Progenitor cell of endocrine pancreas (in vitro differentiated cells): ENCODE results near the gene HIVEP3. TPM values are rescaled to one million over a fixed set of nuclear protein-coding genes. Genes with fewer than 3 reads are reported as not detected.

Experiments
- DNase-seq: peaks from one replicate; pipeline ENCODE4 v3.0.0; 2021; ENCODE audit warnings: low spot score; ENCODE audit not compliant: unreplicated experiment
- H3K27ac Mint-ChIP-seq: 2 replicates; pipeline ENCODE4 v1.8.0; 2021; ENCODE audit warnings: mild to moderate bottlenecking, moderate library complexity, mixed read lengths
- H3K27me3 Mint-ChIP-seq: 2 replicates; pipeline ENCODE4 v1.8.0; 2021; ENCODE audit warnings: mixed read lengths
- H3K36me3 Mint-ChIP-seq: 2 replicates; pipeline ENCODE4 v1.8.0; 2022; ENCODE audit warnings: mixed read lengths; ENCODE audit not compliant: insufficient read depth
- H3K4me1 Mint-ChIP-seq: 2 replicates; pipeline ENCODE4 v1.8.0; 2021; ENCODE audit warnings: low read depth, mixed read lengths
- H3K4me3 Mint-ChIP-seq: 2 replicates; pipeline ENCODE4 v1.8.0; 2021; ENCODE audit warnings: low read depth, mild to moderate bottlenecking, moderate library complexity, mixed read lengths
- H3K9me3 Mint-ChIP-seq: 2 replicates; pipeline ENCODE4 v1.8.0; 2021; ENCODE audit warnings: low read depth, mixed read lengths
- CTCF ChIP-seq: fragments of 200-600 bp; sonication (generic); IDR thresholded peaks from one replicate; pipeline ENCODE4 v1.5.0; 2021; ENCODE audit warnings: antibody characterized with exemption, mild to moderate bottlenecking; ENCODE audit not compliant: unreplicated experiment
- total RNA-seq: library from RNA; stranded (reverse); gene quantifications from 2 replicates; pipeline ENCODE4 v1.2.1, GENCODE V29; 2021

Gene HIVEP3
- total RNA-seq, 1 donor from 2014 or later: 1.1 TPM

- no peaks in the 10 kb centered on the region for H3K4me1 Mint-ChIP-seq
- no peaks in the 10 kb centered on the region for H3K9me3 Mint-ChIP-seq
- peaks cover 15% of the 10 kb centered on the region for H3K27me3 Mint-ChIP-seq
- H3K4me3 Mint-ChIP-seq: no peak overlapping the region
- no peaks in the 10 kb centered on the region for H3K36me3 Mint-ChIP-seq
- H3K27ac Mint-ChIP-seq: no peak overlapping the region
- TF ChIP-seq CTCF: no peak
- DNase-seq: no peak
Observed at GRCh38 chr1:41740630-41741239, 178.0 kb downstream of the HIVEP3 start.

- Mint-ChIP-seq H3K4me3 (no peak overlapping the region), H3K36me3 (no peaks in the 10 kb centered on the region), H3K9me3 (no peaks in the 10 kb centered on the region), H3K27ac (no peak overlapping the region), H3K27me3 (peaks cover 18% of the 10 kb centered on the region), H3K4me1 (no peaks in the 10 kb centered on the region)
- DNase-seq: no peak
- TF ChIP-seq CTCF: no peak
Observed at GRCh38 chr1:41740058-41740457, 178.7 kb downstream of the HIVEP3 start.

GRCh38 chr1:41739061-41739955 is 179.4 kb downstream of the HIVEP3 start:
- no peak for TF ChIP-seq CTCF
- Mint-ChIP-seq H3K9me3 (no peaks in the 10 kb centered on the region), H3K27me3 (peaks cover 20% of the 10 kb centered on the region), H3K4me1 (no peaks in the 10 kb centered on the region), H3K27ac (no peak overlapping the region), H3K4me3 (no peak overlapping the region), H3K36me3 (no peaks in the 10 kb centered on the region)
- DNase-seq: no peak

- no peak overlapping the region for H3K4me3 Mint-ChIP-seq
- TF ChIP-seq CTCF: no peak
Observed at GRCh38 chr1:41738475-41738874, 180.2 kb downstream of the HIVEP3 start.

GRCh38 chr1:41738006-41738405 is 180.7 kb downstream of the HIVEP3 start:
- Mint-ChIP-seq H3K36me3 (no peaks in the 10 kb centered on the region), H3K9me3 (no peaks in the 10 kb centered on the region), H3K27me3 (peaks cover 18% of the 10 kb centered on the region), H3K27ac (no peak overlapping the region), H3K4me3 (no peak overlapping the region), H3K4me1 (no peaks in the 10 kb centered on the region)
- TF ChIP-seq CTCF: no peak
- DNase-seq: no peak

More at GRCh38 chr1:41738475-41738874, 180.2 kb downstream of the HIVEP3 start:
- Mint-ChIP-seq H3K4me1 (no peaks in the 10 kb centered on the region), H3K36me3 (no peaks in the 10 kb centered on the region), H3K27me3 (peaks cover 18% of the 10 kb centered on the region), H3K9me3 (no peaks in the 10 kb centered on the region), H3K27ac (no peak overlapping the region)
- no peak for DNase-seq
